ENCODE measurements around the gene PRDM16.

Gene PRDM16

GRCh38 chr1:3255680-3256079, 186.7 kb downstream of the PRDM16 start:
- no peak overlapping the region for H3K9ac ChIP-seq (ENCODE audit: low read length)
- DNase-seq, result no peak
- 87% methylated on average over 15 of the region's 15 CpGs for whole genome bisulfite sequencing

GRCh38 chr1:3257788-3258187, 188.8 kb downstream of the PRDM16 start:
- H2AFZ ChIP-seq (ENCODE audit: low read depth, low read length), result no peak overlapping the region
- no peak overlapping the region for H2BK15ac ChIP-seq (ENCODE audit: low read depth, poor library complexity, severe bottlenecking)
- H3K9ac ChIP-seq (ENCODE audit: low read length), result no peak overlapping the region
- no peak overlapping the region for H2BK120ac ChIP-seq (ENCODE audit: low read depth, low read length)
- no peak overlapping the region for H2BK12ac ChIP-seq (ENCODE audit: low read length in 2 of 2)
- no peaks in the 10 kb centered on the region for H3K36me3 ChIP-seq (ENCODE audit: control insufficient read depth in 1 of 2, insufficient read depth in 2 of 2, low read depth in 1 of 2, low read length in 2 of 2)
- peaks cover 5% of the 10 kb centered on the region for H3K9me3 ChIP-seq (ENCODE audit: control insufficient read depth, low read length)
- peaks cover 0 to 27% of the 10 kb centered on the region in 2 experiments for H3K27me3 ChIP-seq (ENCODE audit: control insufficient read depth in 1 of 2, insufficient read depth in 1 of 2, low read length in 2 of 2)
- no peak overlapping the region for H4K8ac ChIP-seq (ENCODE audit: low read length)
- no peak overlapping the region for H3K4ac ChIP-seq (ENCODE audit: low read depth in 1 of 2, low read length in 2 of 2)
- no peaks in the 10 kb centered on the region for H3K79me1 ChIP-seq (replicated peaks; ENCODE audit: low read length, poor library complexity, severe bottlenecking)
- H4K91ac ChIP-seq (ENCODE audit: low read length), result no peak overlapping the region
- no peak overlapping the region for H3K4me2 ChIP-seq (ENCODE audit: low read length, poor library complexity, severe bottlenecking)
- no peak overlapping the region for H2BK5ac ChIP-seq (ENCODE audit: low read depth, low read length, poor library complexity, severe bottlenecking)
- H3K23ac ChIP-seq (ENCODE audit: low read length in 2 of 2), result no peak overlapping the region
- no peak overlapping the region for H3K14ac ChIP-seq (ENCODE audit: low read length in 2 of 2)
- H3K18ac ChIP-seq (ENCODE audit: low read depth in 1 of 2, low read length in 2 of 2), result no peak overlapping the region
- no peak overlapping the region for H3K27ac ChIP-seq (ENCODE audit: low read length, poor library complexity, severe bottlenecking)
- no peak overlapping the region for H2AK5ac ChIP-seq (ENCODE audit: low read length, severe bottlenecking)
- DNase-seq, result no peak
- no peaks in the 10 kb centered on the region for H3K4me1 ChIP-seq (ENCODE audit: control insufficient read depth, insufficient read depth, low read depth, low read length)
- H3K4me3 ChIP-seq (ENCODE audit: insufficient read depth in 1 of 2, low read depth in 1 of 2, low read length in 2 of 2), result no peak overlapping the region
- 95% methylated on average over 2 of the region's 4 CpGs for WGBS

More at GRCh38 chr1:3255680-3256079, 186.7 kb downstream of the PRDM16 start:
- no peak overlapping the region for H3K4ac ChIP-seq (ENCODE audit: low read depth in 1 of 2, low read length in 2 of 2)
- H3K14ac ChIP-seq (ENCODE audit: low read length in 2 of 2), result no peak overlapping the region
- H2BK12ac ChIP-seq (ENCODE audit: low read length in 2 of 2), result no peak overlapping the region
- H3K4me1 ChIP-seq (ENCODE audit: control insufficient read depth, insufficient read depth, low read depth, low read length), result no peaks in the 10 kb centered on the region
- no peak overlapping the region for H4K91ac ChIP-seq (ENCODE audit: low read length)
- no peak overlapping the region for H2AK5ac ChIP-seq (ENCODE audit: low read length, severe bottlenecking)
- no peak overlapping the region for H2BK120ac ChIP-seq (ENCODE audit: low read depth, low read length)
- no peak overlapping the region for H3K27ac ChIP-seq (ENCODE audit: low read length, poor library complexity, severe bottlenecking)
- H4K8ac ChIP-seq (ENCODE audit: low read length), result no peak overlapping the region
- peaks cover 0 to 24% of the 10 kb centered on the region in 2 experiments for H3K27me3 ChIP-seq (ENCODE audit: control insufficient read depth in 1 of 2, insufficient read depth in 1 of 2, low read length in 2 of 2)
- H2BK15ac ChIP-seq (ENCODE audit: low read depth, poor library complexity, severe bottlenecking), result no peak overlapping the region
- H3K23ac ChIP-seq (ENCODE audit: low read length in 2 of 2), result no peak overlapping the region
- H3K36me3 ChIP-seq (ENCODE audit: control insufficient read depth in 1 of 2, insufficient read depth in 2 of 2, low read depth in 1 of 2, low read length in 2 of 2), result no peaks in the 10 kb centered on the region
- H3K18ac ChIP-seq (ENCODE audit: low read depth in 1 of 2, low read length in 2 of 2), result no peak overlapping the region
- H3K9me3 ChIP-seq (ENCODE audit: control insufficient read depth, low read length), result peaks cover 5% of the 10 kb centered on the region
- H2BK5ac ChIP-seq (ENCODE audit: low read depth, low read length, poor library complexity, severe bottlenecking), result no peak overlapping the region
- H2AFZ ChIP-seq (ENCODE audit: low read depth, low read length), result no peak overlapping the region
- no peak overlapping the region for H3K4me2 ChIP-seq (ENCODE audit: low read length, poor library complexity, severe bottlenecking)
- no peak overlapping the region for H3K4me3 ChIP-seq (ENCODE audit: insufficient read depth in 1 of 2, low read depth in 1 of 2, low read length in 2 of 2)
- no peaks in the 10 kb centered on the region for H3K79me1 ChIP-seq (replicated peaks; ENCODE audit: low read length, poor library complexity, severe bottlenecking)

- Histone ChIP-seq H2BK5ac (ENCODE audit: low read depth, low read length, poor library complexity, severe bottlenecking) (no peak overlapping the region), H3K4me1 (ENCODE audit: control insufficient read depth, insufficient read depth, low read depth, low read length) (no peaks in the 10 kb centered on the region), H4K8ac (ENCODE audit: low read length) (no peak overlapping the region), H2AK5ac (ENCODE audit: low read length, severe bottlenecking) (no peak overlapping the region), H2AFZ (ENCODE audit: low read depth, low read length) (no peak overlapping the region), H3K4me2 (ENCODE audit: low read length, poor library complexity, severe bottlenecking) (no peak overlapping the region), H3K9me3 (ENCODE audit: control insufficient read depth, low read length) (peaks cover 5% of the 10 kb centered on the region), H3K27me3 (ENCODE audit: control insufficient read depth in 1 of 2, insufficient read depth in 1 of 2, low read length in 2 of 2) (peaks cover 0 to 31% of the 10 kb centered on the region in 2 experiments), H3K9ac (ENCODE audit: low read length) (no peak overlapping the region), H2BK120ac (ENCODE audit: low read depth, low read length) (no peak overlapping the region), H3K14ac (ENCODE audit: low read length in 2 of 2) (no peak overlapping the region), H4K91ac (ENCODE audit: low read length) (no peak overlapping the region), H3K4me3 (ENCODE audit: insufficient read depth in 1 of 2, low read depth in 1 of 2, low read length in 2 of 2) (no peak overlapping the region), H3K18ac (ENCODE audit: low read depth in 1 of 2, low read length in 2 of 2) (no peak overlapping the region), H2BK12ac (ENCODE audit: low read length in 2 of 2) (no peak overlapping the region), H3K23ac (ENCODE audit: low read length in 2 of 2) (no peak overlapping the region), H2BK15ac (ENCODE audit: low read depth, poor library complexity, severe bottlenecking) (no peak overlapping the region), H3K79me1 (replicated peaks; ENCODE audit: low read length, poor library complexity, severe bottlenecking) (no peaks in the 10 kb centered on the region), H3K27ac (ENCODE audit: low read length, poor library complexity, severe bottlenecking) (no peak overlapping the region), H3K4ac (ENCODE audit: low read depth in 1 of 2, low read length in 2 of 2) (no peak overlapping the region), H3K36me3 (ENCODE audit: control insufficient read depth in 1 of 2, insufficient read depth in 2 of 2, low read depth in 1 of 2, low read length in 2 of 2) (no peaks in the 10 kb centered on the region)
- 86% methylated on average over 15 of the region's 16 CpGs for WGBS
- DNase-seq, result no peak
Observed at GRCh38 chr1:3258386-3259003, 189.5 kb downstream of the PRDM16 start.

- Histone ChIP-seq H4K91ac (ENCODE audit: low read length) (no peak overlapping the region), H3K36me3 (ENCODE audit: control insufficient read depth in 1 of 2, insufficient read depth in 2 of 2, low read depth in 1 of 2, low read length in 2 of 2) (no peaks in the 10 kb centered on the region), H3K27me3 (ENCODE audit: control insufficient read depth in 1 of 2, insufficient read depth in 1 of 2, low read length in 2 of 2) (peaks cover 0 to 37% of the 10 kb centered on the region in 2 experiments), H3K4ac (ENCODE audit: low read depth in 1 of 2, low read length in 2 of 2) (no peak overlapping the region), H3K79me1 (replicated peaks; ENCODE audit: low read length, poor library complexity, severe bottlenecking) (no peaks in the 10 kb centered on the region), H2BK120ac (ENCODE audit: low read depth, low read length) (no peak overlapping the region), H2BK15ac (ENCODE audit: low read depth, poor library complexity, severe bottlenecking) (no peak overlapping the region), H3K14ac (ENCODE audit: low read length in 2 of 2) (no peak overlapping the region), H2BK5ac (ENCODE audit: low read depth, low read length, poor library complexity, severe bottlenecking) (no peak overlapping the region), H3K18ac (ENCODE audit: low read depth in 1 of 2, low read length in 2 of 2) (no peak overlapping the region), H2BK12ac (ENCODE audit: low read length in 2 of 2) (no peak overlapping the region), H2AFZ (ENCODE audit: low read depth, low read length) (no peak overlapping the region), H3K4me1 (ENCODE audit: control insufficient read depth, insufficient read depth, low read depth, low read length) (no peaks in the 10 kb centered on the region), H3K4me3 (ENCODE audit: insufficient read depth in 1 of 2, low read depth in 1 of 2, low read length in 2 of 2) (no peak overlapping the region), H3K9me3 (ENCODE audit: control insufficient read depth, low read length) (peaks cover 5% of the 10 kb centered on the region), H3K23ac (ENCODE audit: low read length in 2 of 2) (no peak overlapping the region), H2AK5ac (ENCODE audit: low read length, severe bottlenecking) (no peak overlapping the region), H3K4me2 (ENCODE audit: low read length, poor library complexity, severe bottlenecking) (no peak overlapping the region), H4K8ac (ENCODE audit: low read length) (no peak overlapping the region), H3K9ac (ENCODE audit: low read length) (no peak overlapping the region), H3K27ac (ENCODE audit: low read length, poor library complexity, severe bottlenecking) (no peak overlapping the region)
- no peak for DNase-seq
- 77% methylated on average over 14 of the region's 14 CpGs for WGBS
Observed at GRCh38 chr1:3259020-3259419, 190.0 kb downstream of the PRDM16 start.
